NCI-H510A treated with DMSO at 0.1 percent for 48 hours (cell line): ENCODE data around the gene EEF1E1.

ENCODE experiments used
- DNase-seq: peaks from one replicate; lab custom pipeline; 2025; lab: John Stamatoyannopoulos, UW

EEF1E1 gene

GRCh38 chr6:8087870-8088754 lies 14.2 kb downstream of the EEF1E1 start:
- DNase-seq = no peak

- DNase-seq = no peak
Measured at GRCh38 chr6:8086755-8087306, 15.5 kb downstream of the EEF1E1 start.

DNA sequence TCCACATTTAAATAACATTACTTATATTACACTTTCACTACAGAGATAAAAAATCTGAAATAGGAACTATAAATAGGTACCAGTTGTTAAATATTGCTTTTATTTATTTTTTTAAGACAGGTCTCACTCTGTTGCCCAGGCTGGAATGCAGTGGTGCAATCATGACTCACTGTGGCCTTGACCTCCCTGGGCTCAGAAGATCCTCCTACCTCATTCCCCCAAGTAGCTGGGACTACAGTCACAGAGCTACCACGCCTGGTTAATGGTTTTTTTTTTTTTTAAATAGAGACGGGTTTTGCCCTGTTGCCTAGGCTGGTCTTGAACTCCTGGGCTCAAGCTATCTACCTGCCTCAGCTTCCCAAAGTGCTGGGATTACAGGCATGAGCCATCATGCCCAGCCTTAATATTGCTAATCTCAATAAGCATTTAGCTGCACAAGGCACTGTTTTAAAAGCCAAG lies 17.3 kb downstream of the EEF1E1 start:
- no peak for DNase-seq

DNA sequence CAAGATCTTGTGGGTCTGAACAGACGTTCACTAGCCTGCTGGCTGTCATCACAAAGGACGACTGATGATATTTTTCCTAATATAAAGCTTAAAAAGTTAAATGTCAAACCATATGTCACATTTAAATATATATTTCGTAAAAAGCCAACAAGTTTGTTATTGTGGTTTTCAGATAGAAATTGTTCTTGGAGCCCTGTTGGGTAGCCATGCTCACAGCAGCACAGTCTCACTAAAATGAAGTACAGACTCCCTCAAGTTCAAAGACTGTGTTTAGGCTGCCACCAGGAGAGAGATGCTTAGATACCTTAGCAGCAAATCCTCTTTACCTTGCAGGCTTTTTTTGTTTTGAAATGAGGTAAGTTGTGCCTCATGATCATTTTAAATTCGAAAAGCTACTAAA lies 17.8 kb downstream of the EEF1E1 start:
- DNase-seq = no peak

DNA sequence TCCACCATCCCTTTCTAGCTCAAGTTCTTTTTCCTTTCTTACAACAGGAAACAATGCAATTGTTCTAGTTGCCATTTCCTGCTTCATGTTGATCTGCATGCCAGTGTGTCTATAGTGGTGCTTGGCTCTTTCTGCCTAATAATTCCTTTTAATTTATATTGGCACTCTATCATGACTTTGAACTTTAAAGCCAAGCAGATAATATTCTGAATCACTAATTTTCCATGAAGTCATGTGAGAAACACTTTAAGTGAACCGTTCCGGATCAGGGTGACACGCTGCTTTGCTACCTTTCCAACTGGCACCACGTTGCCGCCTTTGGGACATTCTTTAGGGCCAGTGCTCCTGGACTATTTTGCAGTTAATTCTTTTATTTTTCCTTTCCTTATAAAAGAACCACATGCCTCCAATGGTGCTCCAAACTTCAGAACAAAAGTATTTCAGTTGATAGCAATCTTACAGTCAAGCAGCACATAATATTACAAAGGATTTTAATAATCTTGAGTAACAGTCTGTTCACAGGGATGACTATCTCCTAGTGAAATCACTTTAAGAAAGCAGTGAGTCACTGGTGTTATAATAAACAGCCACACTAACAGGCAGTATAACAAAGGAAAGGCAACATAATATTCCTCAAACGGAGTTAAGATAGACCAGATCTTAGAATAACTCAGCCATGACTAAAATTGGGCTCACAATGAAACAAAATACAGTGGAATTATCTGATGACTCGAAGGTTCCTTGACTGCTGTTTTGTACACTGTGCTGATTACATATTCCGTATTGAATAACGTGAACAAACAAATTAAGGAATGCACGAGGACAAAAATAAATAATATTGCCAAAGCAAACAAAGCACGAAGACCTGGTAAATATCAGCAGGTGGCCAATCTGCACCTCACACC lies 19.1 kb downstream of the EEF1E1 start:
- no peak for DNase-seq

DNA sequence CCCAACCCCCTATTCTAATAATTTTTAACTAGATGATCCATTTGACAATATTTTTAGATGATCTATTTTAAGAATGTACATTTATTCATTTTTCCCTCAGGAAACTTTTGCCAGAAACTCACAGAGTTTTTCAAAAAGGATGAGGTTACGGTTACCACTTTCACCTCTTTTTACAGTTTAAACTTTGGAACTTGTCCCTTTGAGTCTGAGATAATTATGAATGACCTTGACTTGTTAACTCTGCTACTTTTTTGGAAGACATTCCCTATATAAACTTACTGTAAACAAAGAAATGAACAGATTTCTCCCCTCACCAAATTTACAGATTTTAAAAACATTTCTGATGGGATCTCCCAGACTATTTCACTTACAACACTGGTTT lies 19.8 kb downstream of the EEF1E1 start:
- no peak for DNase-seq

- DNase-seq = no peak
Measured at GRCh38 chr6:8080362-8081151, 21.8 kb downstream of the EEF1E1 start.

DNA sequence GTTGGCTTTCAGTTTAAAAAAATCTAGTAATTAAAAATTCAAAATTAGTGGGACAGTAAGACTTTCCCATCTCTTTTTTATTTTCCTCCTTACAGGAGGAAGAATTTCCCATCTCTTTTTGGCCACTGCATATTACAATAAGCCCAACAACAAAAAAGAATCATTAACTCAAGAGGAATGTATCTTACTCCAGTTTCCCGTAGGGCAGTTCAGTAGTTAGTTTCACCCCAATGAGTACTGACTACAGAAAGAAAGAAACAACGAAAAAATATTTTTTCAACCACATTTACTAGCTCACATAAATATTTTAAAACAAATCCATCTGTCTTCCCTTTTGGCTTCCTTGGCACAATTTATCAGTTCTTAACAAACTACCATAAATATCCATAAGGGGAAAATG lies 23.2 kb downstream of the EEF1E1 start:
- DNase-seq = no peak

GRCh38 chr6:8077991-8078390 lies 24.4 kb downstream of the EEF1E1 start:
- DNase-seq = no peak

- no peak for DNase-seq
Measured at GRCh38 chr6:8075704-8076103, 26.6 kb downstream of the EEF1E1 start.

GRCh38 chr6:8075185-8075584 lies 27.2 kb downstream of the EEF1E1 start:
- DNase-seq = no peak

DNA sequence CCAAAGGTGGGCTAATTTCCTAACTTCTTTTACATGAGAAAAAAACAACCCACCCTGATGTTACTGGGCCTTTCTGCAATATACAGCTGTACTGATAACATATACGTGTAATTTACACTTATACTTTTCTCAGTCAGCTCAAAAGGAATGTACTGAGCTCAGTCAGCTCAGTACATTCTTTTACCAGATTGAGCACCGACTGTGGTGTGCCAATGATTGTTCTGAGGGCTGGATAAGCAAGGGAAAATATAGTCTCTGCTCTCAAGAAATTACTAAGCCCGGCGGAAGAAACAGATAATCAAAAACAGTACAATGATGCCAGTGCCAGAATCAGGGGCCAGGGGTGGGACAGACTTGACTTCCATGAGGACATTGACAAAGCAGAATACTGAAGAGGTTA lies 28.1 kb downstream of the EEF1E1 start:
- no peak for DNase-seq

DNA sequence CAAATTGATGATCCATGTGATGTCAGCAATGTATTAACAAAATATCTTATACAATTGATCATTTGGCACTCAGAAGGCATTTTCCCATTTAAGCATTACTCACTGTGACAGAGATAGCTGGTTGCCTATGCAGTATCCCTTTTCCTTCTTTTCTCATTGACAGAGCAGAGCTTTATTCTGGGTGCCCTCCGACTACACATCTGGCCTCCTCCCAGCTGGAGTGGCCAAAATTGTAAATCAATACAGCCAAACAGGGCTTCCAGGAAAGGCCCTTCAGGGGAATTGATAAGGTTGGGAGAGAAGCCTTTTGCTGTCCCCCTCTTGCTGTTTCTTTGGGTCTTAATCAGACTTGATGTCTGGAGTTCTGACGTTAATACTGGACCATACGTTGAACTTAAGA lies 28.6 kb downstream of the EEF1E1 start:
- no peak for DNase-seq

- DNase-seq = no peak
Measured at GRCh38 chr6:8070718-8071117, 31.6 kb downstream of the EEF1E1 start.

DNA sequence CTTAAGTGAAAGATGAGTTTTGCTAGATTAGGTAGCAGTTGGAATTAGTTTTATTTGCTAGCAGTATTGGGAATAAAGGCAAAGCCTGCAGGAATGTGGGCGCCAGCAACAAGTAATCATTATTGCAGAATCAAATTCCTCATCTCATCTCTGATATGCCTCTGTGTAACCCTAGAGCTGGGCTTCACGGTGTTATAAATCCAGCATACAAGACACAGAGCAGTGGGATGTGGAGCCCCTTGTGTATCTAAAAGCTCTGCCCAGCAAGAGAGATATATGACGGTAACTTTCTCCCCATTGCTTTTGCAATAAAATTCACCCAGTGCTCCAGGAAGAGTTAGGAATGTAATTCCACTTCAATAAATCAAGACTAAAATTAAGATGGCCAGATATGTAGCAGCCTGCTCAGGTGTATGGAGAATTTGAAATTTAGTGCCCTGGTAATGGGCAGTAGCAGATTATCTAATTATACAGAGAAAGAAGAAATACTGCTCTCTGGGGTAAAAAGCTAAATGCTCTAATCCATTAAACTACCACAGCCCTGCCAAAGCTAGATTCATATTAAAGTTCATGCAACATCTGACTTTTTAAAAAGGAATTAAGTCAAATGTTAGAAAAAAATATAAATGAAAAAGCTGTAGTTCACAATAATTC lies 32.6 kb downstream of the EEF1E1 start:
- DNase-seq = no peak

DNA sequence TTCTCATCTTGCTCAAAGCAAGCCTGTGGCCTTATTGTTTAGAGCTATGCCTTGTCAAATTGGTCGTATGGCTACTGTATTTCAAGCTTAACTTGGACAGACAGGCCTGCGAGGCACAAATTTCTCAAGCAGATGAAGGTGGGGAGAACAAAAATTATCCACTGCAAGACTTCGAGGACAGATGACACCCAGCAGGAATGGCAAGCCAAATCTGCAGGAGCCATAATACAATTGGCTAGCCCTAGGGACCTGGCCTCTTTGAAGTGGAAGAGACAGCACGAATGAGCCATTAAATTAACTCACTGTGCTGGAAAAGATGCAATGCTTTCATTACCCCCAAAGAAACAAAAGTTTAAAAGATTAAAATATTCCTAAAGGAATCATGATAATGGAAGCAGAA lies 33.2 kb downstream of the EEF1E1 start:
- DNase-seq = no peak

DNA sequence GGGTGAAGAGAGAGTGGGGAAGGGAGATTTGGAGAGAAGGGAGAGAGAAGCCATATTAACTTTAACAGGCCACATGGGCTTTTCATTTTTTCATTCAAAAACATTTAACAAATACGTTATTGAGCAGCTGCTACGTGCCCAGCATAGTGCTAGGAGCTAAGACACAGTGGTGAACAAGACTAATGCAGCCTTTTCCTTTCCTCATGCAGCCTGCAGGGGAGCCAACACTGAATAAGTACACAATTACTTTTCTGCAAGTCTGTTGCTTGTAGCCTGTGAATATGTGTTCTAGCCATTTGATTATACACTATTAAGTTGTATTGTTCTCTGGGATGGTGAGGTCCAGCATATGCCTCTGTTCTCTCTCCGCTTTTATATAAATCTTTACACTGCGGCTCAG lies 36.2 kb downstream of the EEF1E1 start:
- no peak for DNase-seq

- no peak for DNase-seq
Measured at GRCh38 chr6:8065519-8065911, 36.8 kb downstream of the EEF1E1 start.

GRCh38 chr6:8064638-8065518 lies 37.5 kb downstream of the EEF1E1 start:
- DNase-seq = no peak
